K562 (cell line): Measurements from ENCODE around the gene DROSHA. TPM values are rescaled to one million over a fixed set of nuclear protein-coding genes. Genes with fewer than 3 reads are reported as not detected.

ENCODE experiments used
- ARID1B ChIP-seq: fragments of 450-650 bp; IDR thresholded peaks from 2 replicates; pipeline ENCODE4 v1.6.1; 2016; ENCODE audit warnings: antibody characterized with exemption, mild to moderate bottlenecking, inconsistent platforms
- BHLHE40 ChIP-seq: IDR thresholded peaks from 2 replicates; pipeline ENCODE4 v1.6.1; 2011; ENCODE audit warnings: low read length, improper control_type of control experiment
- CBFA2T3 ChIP-seq: fragments of 450-650 bp; IDR thresholded peaks from 2 replicates; pipeline ENCODE4 v1.6.1; 2017
- CEBPB ChIP-seq: fragments of 450-650 bp; IDR thresholded peaks from 2 replicates; pipeline ENCODE4 v1.6.1; 2016; ENCODE audit warnings: missing genetic modification characterization, missing compliant biosample characterization
- ELF1 ChIP-seq: fragments of 200-800 bp; sonication (Bioruptor generic); IDR thresholded peaks from 2 replicates; pipeline ENCODE4 v1.6.1; 2016; ENCODE audit warnings: missing genetic modification characterization, missing compliant biosample characterization
- EP300 ChIP-seq: IDR thresholded peaks from 2 replicates; pipeline ENCODE4 v1.6.1; 2012; ENCODE audit warnings: low read length, improper control_type of control experiment
- MAFF ChIP-seq: IDR thresholded peaks from 2 replicates; pipeline ENCODE4 v1.6.1; 2012; ENCODE audit warnings: low read length, improper control_type of control experiment
- MAFK ChIP-seq: IDR thresholded peaks from 2 replicates; pipeline ENCODE4 v1.6.1; 2011; ENCODE audit warnings: low read length, improper control_type of control experiment
- MEIS2 ChIP-seq: fragments of 450-650 bp; IDR thresholded peaks from 2 replicates; pipeline ENCODE4 v1.6.1; 2014; ENCODE audit warnings: mild to moderate bottlenecking; ENCODE audit not compliant: partially characterized antibody
- NFIC ChIP-seq: fragments of 450-650 bp; IDR thresholded peaks from 2 replicates; pipeline ENCODE4 v1.6.1; 2017; ENCODE audit warnings: mild to moderate bottlenecking, inconsistent platforms
- NONO ChIP-seq, 2 experiments: fragments of 200-400 bp in 1 of 2; fragments of 450-650 bp in 1 of 2; formaldehyde crosslinking in 1 of 2; IDR thresholded peaks; 2 replicates each; pipeline ENCODE4 v1.6.1; 2017; ENCODE audit warnings: low read depth in 2 of 2, mild to moderate bottlenecking in 2 of 2, moderate library complexity in 2 of 2, low read length in 1 of 2
- NRF1 ChIP-seq, 2 experiments: fragments of 450-650 bp; IDR thresholded peaks in 1 of 2; conservative IDR thresholded peaks in 1 of 2; 2 replicates each; pipeline ENCODE4 v1.6.1; 2014; ENCODE audit warnings: mild to moderate bottlenecking in 2 of 2
- PBX2 ChIP-seq, 2 experiments: IDR thresholded peaks in 1 of 2; conservative IDR thresholded peaks in 1 of 2; 2 replicates each; pipeline ENCODE4 v1.6.1; 2016; ENCODE audit warnings: low read depth in 2 of 2, mild to moderate bottlenecking in 1 of 2, missing compliant biosample characterization in 1 of 2, missing genetic modification characterization in 1 of 2, moderate library complexity in 1 of 2
- SMAD4 ChIP-seq: fragments of 250-450 bp; sonication (Bioruptor Pico); conservative IDR thresholded peaks from 2 replicates; pipeline ENCODE4 v1.8.0; 2021; ENCODE audit warnings: inconsistent platforms, mild to moderate bottlenecking, moderate library complexity
- SMARCE1 ChIP-seq: fragments of 450-650 bp; IDR thresholded peaks from 2 replicates; pipeline ENCODE4 v1.7.1; 2016; ENCODE audit warnings: mild to moderate bottlenecking
- SPI1 ChIP-seq: IDR thresholded peaks from 2 replicates; pipeline ENCODE4 v1.6.1; 2011; ENCODE audit warnings: low read depth, low read length, control low read depth, borderline replicate concordance
- STAG1 ChIP-seq: sonication (generic); formaldehyde crosslinking; IDR thresholded peaks from 2 replicates; pipeline ENCODE4 v1.5.0; 2020; ENCODE audit warnings: missing genetic modification reagents, borderline replicate concordance
- ZNF384 ChIP-seq: IDR thresholded peaks from 2 replicates; pipeline ENCODE4 v1.6.1; 2012; ENCODE audit warnings: low read depth, low read length, improper control_type of control experiment
- polyA plus RNA-seq, 8 experiments: library from polyadenylated mRNA; depleted of rRNA in 4 of 8; stranded (reverse) in 5 of 8; unstranded in 3 of 8; fragments of >200 nt; fragmentation: Nextera tagmentation in 2 of 8; fragmentation: Illumina TruSeq in 1 of 8; extraction: Ambion mirVana in 2 of 8; extraction: Trizol in 1 of 8; gene quantifications; 2 replicates each; pipeline versions ENCODE4 v1.2.1 to v1.2.3, GENCODE V29; 2011 to 2014; ENCODE audit warnings: inconsistent platforms in 1 of 8, missing spikeins in 1 of 8
- total RNA-seq, 7 experiments: library from RNA; depleted of rRNA in 6 of 7; stranded (reverse); fragments of >200 nt in 6 of 7; fragmentation: Illumina TruSeq in 2 of 7; extraction: Trizol in 2 of 7; gene quantifications; 2 replicates each; pipeline versions ENCODE4 v1.2.1 to v1.2.3, GENCODE V29; 2011 to 2021; ENCODE audit warnings: low replicate concordance in 1 of 7
- TF ChIP-seq, protein P1 (sequence below), 2 experiments: fragments of 450-650 bp in 1 of 2; sonication (generic) in 1 of 2; formaldehyde crosslinking in 1 of 2; IDR thresholded peaks in 1 of 2; conservative IDR thresholded peaks in 1 of 2; 2 replicates each; pipeline versions ENCODE4 v1.6.1 to v1.8.1; 2016 to 2023; ENCODE audit warnings: mild to moderate bottlenecking in 2 of 2, moderate library complexity in 2 of 2, inconsistent platforms in 1 of 2, missing genetic modification reagents in 1 of 2

Gene DROSHA
- total and polyA plus RNA-seq, 9 of the 15 experiments (the other 6 are each of a cell fraction or from before 2014, with no cell fraction given): 52.5 to 109 (median 68.9) TPM

- TF ChIP-seq ARID1B (peak; percentile 64), NFIC (peak; percentile 89), STAG1 (CRISPR knock-in tag) (no peak), EP300 (peak; percentile 66), SMAD4 (peak; percentile 45), BHLHE40 (peak; percentile 80), ZNF384 (peak; percentile 30; the same call in 1 of the 2 replicates), CBFA2T3 (0 out of 2 replicates have a peak, but pooled peaks have one; percentile 4), MAFK (peak; percentile 90), CEBPB (tag) (no peak), MEIS2 (peak; percentile 53), SMARCE1 (peak; percentile 53; the same call in 1 of the 2 replicates), ELF1 (tag) (0 out of 2 replicates have a peak, but pooled peaks have one; percentile 19), PBX2 (CRISPR knock-in tag; IDR thresholded peaks at IDR 0.05; ENCODE audit: low read depth) (no peak), PBX2 (tag; conservative IDR thresholded peaks at IDR 0.05; ENCODE audit: low read depth) (0 out of 2 replicates have a peak, but pooled peaks have one; percentile 20), NRF1 (conservative IDR thresholded peaks at IDR 0.05 in 1 of 2, IDR thresholded peaks at IDR 0.05 in 1 of 2) (no peak), NONO (IDR thresholded peaks at IDR 0.05; ENCODE audit: low read depth in 2 of 2, low read length in 1 of 2) (peak in 1 of 2 experiments; percentile 62; a peak in 1 of 4 replicates), SPI1 (peak; percentile 23; the same call in 1 of the 2 replicates), MAFF (peak; percentile 92)
- TF ChIP-seq, protein P1, sequence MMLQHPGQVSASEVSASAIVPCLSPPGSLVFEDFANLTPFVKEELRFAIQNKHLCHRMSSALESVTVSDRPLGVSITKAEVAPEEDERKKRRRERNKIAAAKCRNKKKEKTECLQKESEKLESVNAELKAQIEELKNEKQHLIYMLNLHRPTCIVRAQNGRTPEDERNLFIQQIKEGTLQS (IDR thresholded peaks at IDR 0.05): peak; percentile 42; the same call in 1 of the 2 replicates
- TF ChIP-seq, protein P1 (CRISPR knock-in tag; conservative IDR thresholded peaks at IDR 0.05): no peak
These were observed 61.3 kb downstream of the DROSHA start (continued) for GRCh38 chr5:31470608-31471007.
